ENCODE data around the gene HLA-DOB.

- TF ChIP-seq CTCF (IDR thresholded peaks at IDR 0.05) (no peak), POLR2A (IDR thresholded peaks at IDR 0.05) (no peak)
Measured at GRCh38 chr6:32815115-32815514, 1.7 kb downstream of the HLA-DOB start.

Measured in heart left ventricle (tissue), 13 donors.